ENCODE results near the gene GRM4.
"Not testable (repeated sequence)": the region's sequence is repeated elsewhere in the genome, so short reads cannot be mapped to it uniquely, and the experiment has no call there.

GRM4 gene

GRCh38 chr6:34146021-34146782, at the start of gene GRM4:
Gene GRM4, minus strand, starts transcription at chr6:34146087. Its CDS starts 12,591 bp downstream, at chr6:34133496.
- DNase-seq: no peak

GRCh38 chr6:34194772-34195171, 48.9 kb upstream of the GRM4 start:
- DNase-seq: no peak

GRCh38 chr6:34190504-34191122, 44.7 kb upstream of the GRM4 start:
- no peak for DNase-seq

- peak in 1 of 2 experiments; percentile 46 for DNase-seq
Measured at GRCh38 chr6:34189806-34190503, 44.1 kb upstream of the GRM4 start.

- not testable (repeated sequence) for DNase-seq
Measured at GRCh38 chr6:34184726-34185125, 38.8 kb upstream of the GRM4 start.

- peak; percentile 69 to 77 for DNase-seq
Measured at GRCh38 chr6:34182751-34183531, 37.1 kb upstream of the GRM4 start.

- no peak for DNase-seq
Measured at GRCh38 chr6:34181908-34182307, 36.0 kb upstream of the GRM4 start.

- no peak for DNase-seq
Measured at GRCh38 chr6:34179106-34179720, 33.3 kb upstream of the GRM4 start.

- DNase-seq: no peak
Measured at GRCh38 chr6:34178357-34179105, 32.6 kb upstream of the GRM4 start.

- DNase-seq: no peak
Measured at GRCh38 chr6:34177181-34177591, 31.3 kb upstream of the GRM4 start.

- DNase-seq: no peak
Measured at GRCh38 chr6:34176261-34177031, 30.6 kb upstream of the GRM4 start.

- no peak for DNase-seq
Measured at GRCh38 chr6:34174846-34175399, 29.0 kb upstream of the GRM4 start.

- peak in 1 of 2 experiments; percentile 10 for DNase-seq
Measured at GRCh38 chr6:34172961-34173775, 27.3 kb upstream of the GRM4 start.

GRCh38 chr6:34170346-34170745, 24.5 kb upstream of the GRM4 start:
- no peak for DNase-seq

- DNase-seq: no peak
Measured at GRCh38 chr6:34169897-34170296, 24.0 kb upstream of the GRM4 start.

GRCh38 chr6:34161857-34162515, 16.1 kb upstream of the GRM4 start:
- DNase-seq: no peak

- DNase-seq: no peak
Measured at GRCh38 chr6:34159844-34160243, 14.0 kb upstream of the GRM4 start.

GRCh38 chr6:34158876-34159275, 13.0 kb upstream of the GRM4 start:
- DNase-seq: no peak

- no peak for DNase-seq
Measured at GRCh38 chr6:34157851-34158250, 12.0 kb upstream of the GRM4 start.
